Lower leg skin (tissue), 4 donors: ENCODE measurements around the gene GTPBP2. TPM values are rescaled to one million over a fixed set of nuclear protein-coding genes. Genes with fewer than 3 reads are reported as not detected.
"Not testable (repeated sequence)": the region's sequence is repeated elsewhere in the genome, so short reads cannot be mapped to it uniquely, and the experiment has no call there.

Experiments used
- DNase-seq, 2 donors: peaks; one replicate each; pipeline ENCODE4 v3.0.0-alpha.2; 2019; ENCODE audit warnings: low spot score in 2 of 2
- H3K4me3 ChIP-seq: fragments of 200-600 bp; sonication (generic); 2 replicates; pipeline ENCODE4 v1.5.1; 2017; ENCODE audit warnings: mild to moderate bottlenecking, low read depth; ENCODE audit not compliant: poor library complexity, severe bottlenecking
- POLR2A ChIP-seq, 2 donors: fragments of 450-650 bp; IDR thresholded peaks; one replicate each; pipeline ENCODE4 v1.6.1; 2016 to 2017; ENCODE audit warnings: antibody characterized with exemption in 2 of 2, mild to moderate bottlenecking in 1 of 2, moderate library complexity in 1 of 2
- WGBS, 2 donors: methylation state at CpG; one replicate each; pipeline ENCODE4 v1.1.5; 2018; 5-methylcytosine and 5-hydroxymethylcytosine counted together
- intact Hi-C: fragments of 100-400 bp; cut with DNase I; formaldehyde crosslinking; loops from one replicate; pipeline ENCODE4 v1.15.0; 2023; ENCODE audit warnings: low total_unique reads
- total RNA-seq, 4 donors: library from RNA; depleted of rRNA; stranded (reverse); fragments of >200 nt; gene quantifications; one replicate each; pipeline ENCODE4 v1.1.0, GENCODE V29; 2016
- TF ChIP-seq, protein P1 (sequence below), 3 donors: fragments of 450-650 bp; IDR thresholded peaks; one replicate each; pipeline ENCODE4 v1.5.1; 2016; ENCODE audit warnings: antibody characterized with exemption in 3 of 3, mild to moderate bottlenecking in 3 of 3, moderate library complexity in 2 of 3

The GTPBP2 gene
- total RNA-seq, 4 donors from 2014 or later = 31.1 to 39.9 (median 36.0) TPM

DNA sequence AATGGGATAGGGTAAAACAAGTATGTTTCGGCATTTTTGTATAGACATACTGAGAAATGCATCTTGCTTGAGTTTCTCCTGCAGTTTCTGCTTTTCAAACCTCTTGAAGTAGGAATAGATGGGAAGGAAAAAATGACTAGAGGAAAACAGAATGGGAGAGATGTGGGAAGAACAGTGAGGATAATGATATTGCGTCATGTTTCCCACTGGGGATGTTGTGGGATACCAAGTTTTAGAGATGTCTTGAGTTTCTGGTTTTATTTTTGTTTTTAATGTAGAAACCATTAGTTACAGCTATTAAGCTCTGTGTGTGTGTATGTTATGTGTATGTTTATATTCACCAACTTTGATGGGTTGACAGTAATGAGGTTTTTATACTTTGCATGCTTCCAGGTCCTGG, 28.5 kb downstream of the GTPBP2 start:
- WGBS, 2 donors = 95 to 96% methylated on average over 2 of the region's 2 CpGs
- no peak for TF ChIP-seq POLR2A (IDR thresholded peaks at IDR 0.05)
- TF ChIP-seq, protein P1, sequence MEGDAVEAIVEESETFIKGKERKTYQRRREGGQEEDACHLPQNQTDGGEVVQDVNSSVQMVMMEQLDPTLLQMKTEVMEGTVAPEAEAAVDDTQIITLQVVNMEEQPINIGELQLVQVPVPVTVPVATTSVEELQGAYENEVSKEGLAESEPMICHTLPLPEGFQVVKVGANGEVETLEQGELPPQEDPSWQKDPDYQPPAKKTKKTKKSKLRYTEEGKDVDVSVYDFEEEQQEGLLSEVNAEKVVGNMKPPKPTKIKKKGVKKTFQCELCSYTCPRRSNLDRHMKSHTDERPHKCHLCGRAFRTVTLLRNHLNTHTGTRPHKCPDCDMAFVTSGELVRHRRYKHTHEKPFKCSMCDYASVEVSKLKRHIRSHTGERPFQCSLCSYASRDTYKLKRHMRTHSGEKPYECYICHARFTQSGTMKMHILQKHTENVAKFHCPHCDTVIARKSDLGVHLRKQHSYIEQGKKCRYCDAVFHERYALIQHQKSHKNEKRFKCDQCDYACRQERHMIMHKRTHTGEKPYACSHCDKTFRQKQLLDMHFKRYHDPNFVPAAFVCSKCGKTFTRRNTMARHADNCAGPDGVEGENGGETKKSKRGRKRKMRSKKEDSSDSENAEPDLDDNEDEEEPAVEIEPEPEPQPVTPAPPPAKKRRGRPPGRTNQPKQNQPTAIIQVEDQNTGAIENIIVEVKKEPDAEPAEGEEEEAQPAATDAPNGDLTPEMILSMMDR (IDR thresholded peaks at IDR 0.05) = no peak
- intact Hi-C loops = no loop called here

DNA sequence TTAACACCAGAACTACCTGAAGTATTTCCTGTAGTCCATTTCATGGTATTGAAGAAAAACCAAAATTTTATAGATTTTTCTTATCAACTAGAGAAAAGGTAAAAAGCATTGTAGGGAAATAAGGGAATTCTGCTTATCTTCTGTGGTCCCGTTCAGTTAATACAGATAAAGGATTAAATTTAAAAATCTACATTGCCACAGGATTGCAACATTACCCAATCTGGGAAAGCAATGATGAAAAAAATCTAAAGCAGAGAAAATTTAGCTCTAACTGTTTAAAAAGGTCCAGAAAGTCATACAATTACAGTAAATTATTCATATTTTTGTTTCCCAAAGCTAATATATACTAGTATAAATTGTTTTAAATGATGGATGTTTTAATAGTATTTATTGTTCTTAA, 35.1 kb downstream of the GTPBP2 start:
- TF ChIP-seq, protein P1 (IDR thresholded peaks at IDR 0.05) = no peak
- no peak for TF ChIP-seq POLR2A (IDR thresholded peaks at IDR 0.05)
- no peak for DNase-seq
- 84 to 96% methylated on average over 1 of the region's 1 CpG for WGBS, 2 donors
- H3K4me3 ChIP-seq = no peak overlapping the region
- intact Hi-C loops = no loop called here

More for the DNA sequence above, 28.5 kb downstream of the GTPBP2 start:
- no peak overlapping the region for H3K4me3 ChIP-seq
- DNase-seq = no peak

DNA sequence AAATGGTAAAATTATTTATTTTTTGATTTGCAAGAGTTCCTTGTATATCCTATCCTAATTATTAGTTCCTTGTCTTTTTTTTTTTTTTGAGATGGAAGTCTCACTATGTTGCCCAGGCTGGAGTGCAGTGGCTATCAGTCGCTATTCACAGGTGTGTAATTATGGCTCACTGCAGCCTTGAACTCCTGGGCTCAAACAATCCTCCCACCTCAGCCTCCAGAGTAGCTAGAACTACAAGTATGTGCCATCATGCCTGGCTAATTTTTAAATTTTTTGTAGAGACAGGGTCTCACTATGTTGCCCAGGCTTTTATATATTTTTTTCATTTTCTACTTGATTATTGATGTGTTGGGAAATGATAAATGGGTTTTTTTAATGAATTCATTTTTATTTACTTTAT, 39.5 kb downstream of the GTPBP2 start:
- intact Hi-C loops, DNase-seq, H3K4me3 ChIP-seq: not testable (repeated sequence)
- WGBS, 2 donors = 100% methylated on average over 1 of the region's 1 CpG

GRCh38 chr6:43588194-43588593, 40.9 kb downstream of the GTPBP2 start:
- intact Hi-C loops = no loop called here
- TF ChIP-seq, protein P1 (IDR thresholded peaks at IDR 0.05) = no peak
- TF ChIP-seq POLR2A (IDR thresholded peaks at IDR 0.05) = no peak
- WGBS, 2 donors = 96 to 97% methylated on average over 5 of the region's 5 CpGs
- no peak for DNase-seq
- no peak overlapping the region for H3K4me3 ChIP-seq

- no peak overlapping the region for H3K4me3 ChIP-seq
- TF ChIP-seq, protein P1 (IDR thresholded peaks at IDR 0.05) = no peak
- no peak for TF ChIP-seq POLR2A (IDR thresholded peaks at IDR 0.05)
- intact Hi-C loops = no loop called here
- 83 to 84% methylated on average over 7 of the region's 7 CpGs for WGBS, 2 donors
- no peak for DNase-seq
Observed at GRCh38 chr6:43584892-43585570, 44.0 kb downstream of the GTPBP2 start.

DNA sequence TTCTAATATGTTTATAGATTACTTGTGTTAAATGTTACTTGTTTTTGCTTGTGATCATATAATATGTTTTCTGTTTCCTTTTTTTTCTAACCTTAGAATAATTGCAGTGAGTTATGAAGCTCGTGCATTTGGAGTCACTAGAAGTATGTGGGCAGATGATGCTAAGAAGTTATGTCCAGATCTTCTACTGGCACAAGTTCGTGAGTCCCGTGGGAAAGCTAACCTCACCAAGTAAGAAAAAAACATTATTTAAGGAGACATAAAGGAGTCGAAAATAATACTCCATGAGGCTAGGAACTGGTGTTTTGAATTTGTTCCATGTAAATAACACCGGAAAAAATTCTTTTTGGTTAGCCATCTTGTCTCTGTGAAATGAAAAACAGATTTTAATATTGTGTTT, 46.2 kb downstream of the GTPBP2 start:
- intact Hi-C loops = no loop called here
- WGBS, 2 donors = 56 to 64% methylated on average over 5 of the region's 5 CpGs
- no peak for DNase-seq
- TF ChIP-seq, protein P1 (IDR thresholded peaks at IDR 0.05) = no peak
- TF ChIP-seq POLR2A (IDR thresholded peaks at IDR 0.05) = no peak
- no peak overlapping the region for H3K4me3 ChIP-seq
